HG03558 (cell line): ENCODE results near the gene THSD7B.
"Not testable (repeated sequence)": the region's sequence is repeated elsewhere in the genome, so short reads cannot be mapped to it uniquely, and the experiment has no call there.

ENCODE experiments used
- ATAC-seq: cut with Tn5 transposase; IDR thresholded peaks from one replicate; pipeline ENCODE4 v1.9.1; 2021; ENCODE audit warnings: moderate number of reproducible peaks; ENCODE audit not compliant: unreplicated experiment; ENCODE audit errors: extremely low read depth

THSD7B gene

DNA sequence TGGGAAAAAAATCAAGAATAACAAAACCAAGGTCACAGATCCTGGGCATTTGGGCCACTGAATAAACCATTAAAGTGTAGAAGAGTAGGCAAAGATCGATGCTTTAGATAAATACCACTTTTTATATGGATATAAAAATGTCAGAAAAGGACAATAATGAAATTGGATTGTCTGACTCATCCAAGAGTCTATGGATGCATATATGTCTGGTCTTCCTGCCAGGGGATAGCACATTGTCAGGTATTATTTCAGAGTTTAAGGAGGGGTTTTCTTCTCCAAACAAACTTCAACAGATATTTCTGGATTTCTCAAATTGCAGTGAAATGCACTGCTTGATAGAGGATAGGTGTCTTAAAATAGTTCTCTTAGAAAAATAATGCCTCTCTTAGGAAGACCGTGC, 466.7 kb downstream of the THSD7B start:
- no peak for ATAC-seq

DNA sequence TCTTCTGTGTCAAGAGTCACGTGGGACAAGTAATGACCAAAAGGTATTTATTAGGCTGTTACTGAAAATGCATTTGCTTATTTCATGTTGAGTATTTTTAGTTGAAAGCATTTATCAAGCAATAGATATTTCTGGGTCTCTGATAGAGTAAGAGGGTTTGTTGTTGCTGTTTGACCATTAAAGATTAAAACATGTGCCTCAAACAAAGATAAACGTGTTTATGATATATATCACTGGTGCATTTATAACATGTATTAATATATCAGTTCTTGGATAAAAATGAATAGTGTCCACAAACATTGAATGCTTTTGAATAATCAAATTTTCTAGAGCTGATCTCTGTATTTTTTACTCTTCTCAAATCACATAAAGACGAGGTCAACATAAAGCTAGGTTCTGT, 467.7 kb downstream of the THSD7B start:
- ATAC-seq = no peak

DNA sequence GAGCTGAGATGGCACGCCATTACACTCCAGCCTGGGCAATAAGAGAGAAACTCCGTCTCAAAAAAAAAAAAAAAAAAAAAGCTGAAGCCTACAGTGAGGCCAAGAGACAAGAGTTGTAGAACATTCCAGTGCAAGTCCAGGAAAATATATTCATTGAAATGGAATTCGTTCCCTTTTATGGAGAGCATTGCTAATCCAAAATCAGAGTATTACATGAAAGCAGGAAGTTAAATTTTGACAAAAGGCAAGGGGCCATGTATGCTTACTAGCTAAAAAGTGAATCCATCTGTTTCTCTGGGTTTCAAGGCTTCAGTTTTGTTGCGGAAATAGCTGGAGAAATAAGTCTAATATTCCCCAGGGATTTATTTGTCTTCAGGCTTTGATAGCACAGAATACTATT, 471.7 kb downstream of the THSD7B start:
- ATAC-seq = no peak

DNA sequence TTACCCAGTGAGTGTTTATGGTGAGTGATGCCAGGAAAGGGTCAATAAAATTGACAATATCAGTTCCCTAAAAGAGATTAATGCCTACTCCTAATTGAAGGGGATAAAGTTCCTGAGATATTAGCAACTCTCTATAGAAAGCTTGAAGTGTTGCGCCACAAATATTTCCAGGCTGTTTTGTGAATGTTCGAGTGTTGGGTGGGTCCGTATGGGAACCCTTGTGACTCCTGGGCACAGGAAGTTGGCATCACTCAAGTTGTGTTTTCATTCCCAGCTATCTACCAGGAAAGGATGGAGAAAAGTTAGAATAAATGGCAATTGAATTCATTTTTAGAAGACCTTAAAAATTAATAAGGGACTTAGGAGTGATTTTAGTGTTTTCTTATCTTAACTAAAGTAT, 472.7 kb downstream of the THSD7B start:
- no peak for ATAC-seq

DNA sequence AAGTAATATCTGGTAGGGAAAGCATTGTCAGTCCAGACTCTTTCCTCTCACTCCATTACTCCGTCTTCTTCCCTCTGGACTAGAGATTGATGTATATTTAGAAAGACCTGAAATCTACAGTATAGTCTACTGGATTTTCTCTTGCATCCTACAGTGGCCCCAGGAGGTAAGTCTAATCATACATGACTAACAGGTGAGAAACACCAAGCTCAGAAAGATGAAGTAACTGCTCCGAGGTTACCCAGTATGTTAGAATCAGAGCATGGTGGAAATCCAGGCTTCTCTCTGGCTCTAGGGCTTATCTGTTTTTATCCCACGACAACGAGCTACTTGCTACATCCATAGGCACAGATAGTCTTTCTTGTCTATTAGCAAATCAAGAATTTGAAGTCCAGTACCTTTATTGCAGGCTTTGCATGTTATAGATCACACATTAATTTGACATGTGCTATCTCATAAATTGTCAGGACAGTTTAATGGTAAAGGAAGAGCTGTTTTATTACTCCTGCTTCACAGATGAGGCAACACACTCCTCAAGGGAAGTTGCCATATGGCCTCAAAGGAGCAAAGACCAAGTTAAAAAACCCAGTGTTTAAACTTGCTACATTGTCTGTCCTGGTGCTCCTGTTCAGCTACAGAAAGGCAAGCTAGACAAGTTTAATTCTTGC, 484.3 kb downstream of the THSD7B start:
- no peak for ATAC-seq

DNA sequence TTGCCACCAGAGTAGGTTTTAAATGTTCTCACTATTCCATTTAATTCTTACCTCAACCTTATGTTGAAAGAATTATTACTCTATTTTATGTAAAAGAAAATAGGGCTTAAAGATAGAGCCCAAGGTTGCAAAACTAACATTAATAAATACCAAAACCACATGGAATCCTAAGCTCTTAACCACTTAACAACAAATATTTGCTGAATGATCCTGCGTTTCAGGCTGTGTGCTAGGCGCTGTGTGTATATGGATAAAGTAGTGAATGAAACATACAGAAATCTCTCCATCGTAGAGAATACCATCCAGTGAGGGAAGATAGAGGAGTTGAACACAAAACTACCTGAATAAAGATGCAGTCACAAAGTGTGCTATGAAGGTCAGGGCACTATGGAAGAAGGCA, 485.1 kb downstream of the THSD7B start:
- no peak for ATAC-seq

DNA sequence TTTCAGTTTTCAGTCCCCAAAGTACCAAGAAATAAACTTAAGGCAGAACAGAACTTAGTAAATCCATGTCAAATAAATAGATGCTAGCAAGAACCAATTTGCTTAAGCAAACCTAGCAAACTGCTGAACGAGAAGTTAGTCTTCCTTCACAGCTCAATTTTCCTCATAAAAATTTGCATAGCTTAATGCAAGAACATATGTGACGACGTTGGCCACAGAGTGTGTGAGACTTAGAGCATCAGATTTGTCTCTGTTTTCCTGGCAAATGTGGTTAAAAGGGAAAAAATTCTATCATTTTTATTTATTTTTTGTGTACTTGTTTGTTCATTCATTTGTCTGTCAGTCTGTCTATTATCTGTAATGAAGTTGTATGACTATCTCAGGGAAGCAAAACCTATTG, 485.7 kb downstream of the THSD7B start:
- ATAC-seq = no peak

DNA sequence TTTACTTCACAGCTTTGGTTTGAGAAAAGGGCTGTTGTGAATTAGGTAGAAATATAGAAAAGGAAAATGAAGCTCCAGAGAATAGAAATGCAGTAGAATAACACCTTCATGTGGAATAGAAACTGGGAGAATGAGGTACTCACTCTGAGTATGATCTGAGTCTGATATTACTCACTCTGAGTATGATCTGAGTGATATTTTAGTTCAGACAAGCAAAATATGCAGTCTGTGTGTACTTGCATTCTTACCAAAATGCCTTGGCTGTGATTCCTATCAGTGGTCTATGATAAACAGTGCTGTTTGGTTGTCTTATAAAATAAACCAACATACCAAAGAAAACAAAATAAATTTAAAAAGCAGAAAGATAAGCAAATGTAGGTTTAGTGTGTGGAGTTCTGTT, 487.6 kb downstream of the THSD7B start:
- ATAC-seq = no peak

DNA sequence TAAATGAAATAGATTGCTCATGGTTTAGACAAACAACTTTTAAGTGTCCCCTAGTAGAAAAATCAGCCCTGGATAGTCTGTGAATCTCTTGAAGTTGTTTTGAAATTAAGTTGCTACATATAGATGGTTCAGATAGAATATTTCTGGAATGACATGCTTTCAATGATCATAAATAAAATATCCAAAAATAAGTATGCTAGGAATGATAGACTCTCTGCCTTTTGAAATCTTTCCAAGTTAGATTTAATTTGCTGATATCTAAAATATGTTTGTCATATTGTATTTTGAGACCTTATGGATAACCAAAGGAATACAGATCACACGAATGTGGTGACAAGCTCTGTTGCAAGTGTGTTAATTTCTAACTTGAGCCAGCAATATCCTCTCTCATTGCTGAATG, 488.7 kb downstream of the THSD7B start:
- no peak for ATAC-seq

DNA sequence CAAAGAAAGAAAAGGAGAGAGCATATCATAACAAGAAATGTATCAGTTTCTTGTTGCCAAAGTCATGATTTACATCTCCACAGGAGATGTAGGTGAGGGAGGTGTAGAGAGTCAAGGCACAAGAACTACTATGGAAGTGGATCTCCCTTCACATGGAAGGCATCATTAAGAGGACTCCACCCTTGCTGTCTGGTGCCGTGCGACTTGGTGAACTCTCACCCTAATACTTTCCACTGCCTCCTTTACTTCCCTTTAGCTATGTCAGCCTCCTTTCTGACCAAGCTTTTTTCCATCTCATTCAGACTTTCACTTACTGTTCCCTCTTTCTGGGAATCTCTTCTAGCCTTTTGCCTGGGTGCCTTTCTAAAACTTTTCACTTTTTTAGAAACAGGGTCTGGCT, 490.0 kb downstream of the THSD7B start:
- no peak for ATAC-seq

DNA sequence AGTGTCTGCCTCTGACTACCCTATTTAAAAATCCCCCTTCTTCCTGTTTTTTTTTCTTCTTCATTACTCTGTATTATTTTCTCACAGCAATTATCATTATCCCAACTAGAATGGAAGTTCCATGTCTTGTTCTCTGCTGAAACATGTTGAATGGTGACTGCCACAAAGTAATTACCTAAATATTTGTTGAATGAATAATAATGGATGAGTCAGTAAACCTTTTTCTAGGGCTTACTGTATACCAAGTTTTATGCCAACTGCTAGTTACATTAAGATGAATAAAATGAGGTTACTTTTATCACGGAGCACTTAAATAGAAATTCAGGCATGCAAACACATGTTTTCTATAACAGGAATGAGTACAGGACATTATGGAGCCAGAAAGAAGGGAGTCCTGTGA, 490.6 kb downstream of the THSD7B start:
- no peak for ATAC-seq

DNA sequence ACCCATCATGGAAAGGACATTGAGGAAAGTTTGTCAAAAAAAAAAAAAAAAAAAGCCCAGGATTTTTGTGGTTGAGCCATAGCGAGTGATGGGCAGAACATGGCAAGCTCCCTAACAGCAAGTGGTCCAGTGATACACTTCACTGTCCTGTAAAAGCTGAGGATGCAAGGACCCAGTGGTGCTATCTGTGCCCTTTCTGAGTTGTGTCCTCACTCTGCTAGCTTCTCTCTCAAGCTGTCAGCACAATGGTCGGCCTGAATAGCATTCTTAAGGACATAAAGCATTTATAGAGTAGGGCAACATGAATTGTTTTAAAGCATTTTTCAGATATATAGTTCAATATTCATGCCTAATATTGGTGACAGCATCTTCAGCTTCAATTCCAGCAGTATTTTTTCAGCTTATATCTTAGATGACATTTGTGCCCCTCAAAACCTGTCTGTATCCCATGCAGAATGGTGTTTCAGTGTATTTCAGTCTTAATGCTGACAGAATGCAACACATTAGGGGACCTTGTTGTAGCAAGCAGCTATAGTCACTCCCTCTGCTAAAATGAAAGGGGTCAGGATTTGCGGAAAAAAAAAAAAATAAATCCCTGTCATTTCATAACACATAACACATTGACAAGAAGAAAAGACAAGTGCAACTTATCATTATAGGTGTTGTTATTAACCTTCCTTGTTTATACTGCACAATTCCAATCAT, 496.7 kb downstream of the THSD7B start:
- no peak for ATAC-seq

DNA sequence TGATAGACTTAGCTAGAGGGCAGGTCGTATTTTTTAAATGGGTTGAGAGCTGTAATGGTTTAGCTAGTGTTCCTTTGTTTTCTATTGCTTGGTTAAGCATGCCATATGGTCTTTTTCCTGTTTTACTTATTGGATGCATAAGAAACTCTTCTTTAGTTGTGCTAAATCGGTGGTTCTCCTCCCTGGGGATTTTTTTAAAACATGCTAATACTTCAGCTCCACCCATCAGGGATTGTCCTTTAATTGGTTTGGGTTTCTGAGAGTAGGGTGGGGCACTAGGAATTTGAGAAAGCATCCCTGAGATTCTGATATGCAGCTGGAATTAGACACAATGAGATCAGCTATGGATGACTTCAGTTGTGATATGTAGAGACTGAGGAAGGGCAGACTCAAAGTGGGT, 497.2 kb downstream of the THSD7B start:
- no peak for ATAC-seq

DNA sequence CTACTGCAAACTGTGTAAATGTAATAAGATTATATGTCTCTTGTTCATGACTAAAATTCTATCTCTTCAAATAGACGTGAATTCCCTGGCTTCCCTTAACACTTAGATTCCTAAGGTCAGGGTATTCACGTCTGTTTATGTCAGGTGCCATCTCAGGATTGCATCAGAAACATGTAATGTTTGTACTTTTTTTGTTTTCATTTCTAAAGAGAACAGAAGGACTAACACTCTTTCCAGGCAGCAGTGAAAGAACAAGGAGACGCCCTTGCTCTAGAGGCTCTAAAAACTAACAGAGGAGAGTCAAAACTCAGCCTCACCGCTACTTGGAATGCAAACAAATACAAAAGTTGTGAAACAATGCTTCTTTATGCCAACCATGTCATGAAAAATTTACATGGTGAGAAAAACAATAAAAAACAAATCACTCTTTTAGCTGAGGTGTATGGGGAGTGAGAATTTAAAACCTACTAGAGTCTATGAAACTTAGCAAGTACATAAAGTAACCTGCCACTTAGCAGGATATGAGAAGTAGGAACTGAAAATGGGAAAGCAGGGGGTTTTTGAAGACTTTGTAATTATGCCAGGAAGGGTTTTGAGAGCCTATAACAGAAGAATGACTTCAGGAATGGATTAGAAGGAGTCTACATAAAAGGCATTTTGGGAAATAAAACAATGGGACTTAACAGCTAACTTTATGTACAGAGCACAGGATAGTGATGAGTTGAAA, 522.7 kb downstream of the THSD7B start:
- ATAC-seq = no peak

DNA sequence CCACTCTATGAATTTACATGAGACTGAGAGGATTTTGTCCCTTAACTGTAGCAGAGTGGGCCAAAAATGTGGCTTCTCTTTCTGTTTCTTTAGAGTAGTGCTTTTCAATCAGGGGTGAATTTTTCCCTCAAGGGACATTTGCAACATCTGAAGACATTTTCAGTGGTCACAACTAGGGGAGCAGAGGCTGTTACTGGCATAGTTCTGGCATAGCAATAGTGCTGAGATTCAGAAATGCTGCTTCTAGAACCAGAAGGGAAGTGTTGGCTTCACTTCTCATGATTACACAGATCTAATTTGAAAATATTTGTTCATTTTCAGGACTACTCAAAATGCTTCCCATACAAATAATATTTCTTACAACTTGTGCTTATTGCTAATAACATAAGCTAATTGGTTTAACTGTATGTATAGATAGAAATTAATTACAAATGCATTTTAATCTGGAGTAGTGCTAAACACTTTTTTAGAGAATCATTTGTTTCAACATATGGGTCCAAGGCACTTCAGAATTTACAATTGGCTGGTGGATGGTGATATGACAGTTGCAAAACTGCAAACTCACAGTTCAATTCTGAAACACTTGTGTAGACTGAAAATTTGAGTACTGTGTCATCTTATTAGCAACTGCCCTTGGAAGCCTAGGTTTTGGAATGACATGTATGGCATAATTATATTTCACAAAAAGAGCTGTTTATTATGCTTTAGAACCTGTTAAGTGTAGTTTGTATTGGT, 526.7 kb downstream of the THSD7B start:
- ATAC-seq = no peak

DNA sequence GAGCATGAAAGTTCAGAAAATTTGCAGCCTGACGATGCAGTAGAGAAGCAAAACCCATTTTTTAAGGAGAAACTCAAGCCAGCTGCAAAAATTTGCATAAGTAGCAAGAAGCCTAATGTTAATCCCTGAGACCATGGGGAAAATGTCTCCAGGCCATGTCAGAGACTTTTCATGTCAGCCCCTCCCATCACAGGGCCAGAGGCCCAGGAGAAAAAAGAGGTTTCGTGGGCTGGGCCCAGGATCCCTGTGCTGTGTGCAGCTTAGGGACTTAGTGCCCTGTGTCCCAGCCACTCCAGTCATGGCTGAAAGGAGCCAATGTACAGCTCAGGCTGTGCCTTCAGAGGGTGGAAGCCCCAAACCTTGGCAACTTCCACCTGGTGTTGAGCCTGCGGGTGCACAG, 533.0 kb downstream of the THSD7B start:
- no peak for ATAC-seq

DNA sequence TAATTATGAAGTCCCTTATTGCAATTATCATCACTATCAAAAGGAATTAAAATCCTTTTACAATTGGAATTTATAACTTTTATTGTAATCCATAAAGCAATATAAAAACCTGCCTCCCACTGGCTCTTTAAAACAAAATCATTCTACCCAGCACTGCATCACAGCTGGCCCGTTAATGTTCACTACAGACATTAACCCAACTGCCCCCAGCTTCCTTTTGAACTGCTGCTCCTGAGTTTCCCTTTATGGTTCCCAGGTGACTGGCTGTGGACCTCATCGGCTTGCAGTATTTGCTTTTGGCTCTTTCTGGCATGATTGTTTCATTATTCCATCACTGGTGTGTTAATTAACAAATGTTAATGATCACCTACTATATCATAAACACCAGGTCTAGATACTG, 535.6 kb downstream of the THSD7B start:
- no peak for ATAC-seq

DNA sequence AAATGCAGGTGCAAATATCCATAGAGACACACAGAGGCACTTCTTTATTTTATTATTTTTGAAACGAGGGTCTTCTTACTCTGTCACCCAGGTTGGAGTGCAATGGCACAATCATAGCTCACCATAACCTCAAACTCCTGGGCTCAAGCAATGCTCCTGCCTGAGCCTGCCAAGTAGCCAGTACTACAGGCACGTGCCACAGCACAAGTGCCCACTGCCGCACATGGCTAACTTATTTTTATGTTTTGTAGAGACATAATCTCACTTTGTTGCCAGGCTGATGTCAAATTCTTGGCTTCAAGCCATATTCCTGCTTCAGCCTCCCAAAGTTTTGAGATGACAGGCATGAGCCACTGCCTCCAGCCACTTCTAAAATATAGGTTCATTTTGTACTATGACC, 537.6 kb downstream of the THSD7B start:
- ATAC-seq = no peak

DNA sequence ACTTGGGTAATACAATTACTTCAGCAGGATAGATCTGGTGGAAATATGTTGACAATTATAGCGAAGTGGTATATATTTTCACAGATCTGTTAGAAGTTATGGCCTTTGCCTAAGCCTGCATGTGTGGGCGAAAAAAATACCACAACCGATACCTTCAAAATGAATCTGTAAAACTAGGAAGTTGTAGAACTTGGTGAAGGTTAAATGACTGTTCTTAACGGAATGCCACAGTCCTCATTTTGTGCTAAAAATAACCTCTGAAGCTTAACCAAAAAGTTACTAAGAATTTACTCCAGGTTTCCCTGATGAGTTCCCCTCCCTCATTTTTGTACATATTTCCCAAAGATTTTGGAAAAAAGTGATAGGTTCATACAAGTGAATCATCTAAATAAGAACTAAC, 550.7 kb downstream of the THSD7B start:
- ATAC-seq = no peak

DNA sequence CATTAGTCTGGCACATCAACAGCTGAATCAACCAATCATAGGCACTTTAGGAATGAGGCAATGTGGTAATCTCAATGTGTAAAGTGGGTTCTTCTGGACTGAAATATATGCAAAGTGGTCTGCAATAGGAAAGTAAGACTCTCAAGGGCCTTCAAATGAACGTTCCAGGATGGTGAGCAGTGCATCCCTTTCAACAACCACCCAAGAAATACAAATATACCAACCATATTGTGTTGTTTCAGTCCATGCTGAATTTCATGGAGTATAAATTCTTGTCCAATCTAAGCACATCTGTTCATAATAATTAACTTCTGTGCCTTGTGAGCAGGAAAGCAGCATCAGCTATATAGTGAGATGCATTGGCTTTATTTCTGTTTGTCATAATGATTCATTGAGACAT, 556.2 kb downstream of the THSD7B start:
- ATAC-seq = no peak

DNA sequence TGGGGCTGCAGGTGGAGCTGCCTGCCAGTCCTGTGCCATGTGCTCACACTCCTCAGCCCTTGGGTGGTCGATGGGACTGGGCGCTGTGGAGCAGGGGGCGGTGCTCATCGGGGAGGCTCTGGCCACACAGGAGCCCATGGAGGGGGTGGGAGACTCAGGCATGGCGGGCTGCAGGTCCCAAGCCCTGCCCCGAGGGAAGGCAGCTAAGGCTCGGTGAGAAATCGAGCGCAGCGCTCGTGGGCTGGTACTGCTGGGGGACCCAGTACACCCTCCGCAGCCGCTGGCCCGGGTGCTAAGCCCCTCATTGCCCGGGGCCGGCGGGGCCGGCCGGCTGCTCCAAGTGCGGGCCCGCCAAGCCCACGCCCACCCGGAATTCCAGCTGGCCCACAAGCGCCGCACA, 566.2 kb downstream of the THSD7B start:
- ATAC-seq = not testable (repeated sequence)
